Eye (tissue), 1 donor: Measurements from ENCODE around the gene TMEM231.

Source experiments
- DNase-seq: peaks from one replicate; pipeline ENCODE4 v3.0.0-alpha.2; 2015

TMEM231 gene

GRCh38 chr16:75529959-75530358, 26.1 kb downstream of the TMEM231 start:
- DNase-seq, result no peak

- DNase-seq, result no peak
Observed at GRCh38 chr16:75529056-75529905, 26.8 kb downstream of the TMEM231 start.

GRCh38 chr16:75527825-75528299, 28.2 kb downstream of the TMEM231 start:
- no peak for DNase-seq

- no peak for DNase-seq
Observed at GRCh38 chr16:75526032-75526790, 29.8 kb downstream of the TMEM231 start.

GRCh38 chr16:75519175-75519574, 36.9 kb downstream of the TMEM231 start:
- no peak for DNase-seq

- DNase-seq, result peak; percentile 84
Observed at GRCh38 chr16:75516189-75516966, 39.7 kb downstream of the TMEM231 start.

- no peak for DNase-seq
Observed at GRCh38 chr16:75514296-75514695, 41.8 kb downstream of the TMEM231 start.

GRCh38 chr16:75506574-75506973, 49.5 kb downstream of the TMEM231 start:
- no peak for DNase-seq

- no peak for DNase-seq
Observed at GRCh38 chr16:75506107-75506506, 49.9 kb downstream of the TMEM231 start.

GRCh38 chr16:75503801-75504200, 52.3 kb downstream of the TMEM231 start:
- no peak for DNase-seq

GRCh38 chr16:75502916-75503605, 53.0 kb downstream of the TMEM231 start:
- no peak for DNase-seq

GRCh38 chr16:75501820-75502219, 54.2 kb downstream of the TMEM231 start:
- peak; percentile 33 for DNase-seq

GRCh38 chr16:75501359-75501758, 54.7 kb downstream of the TMEM231 start:
- DNase-seq, result no peak

- DNase-seq, result peak; percentile 52
Observed at GRCh38 chr16:75498605-75499322, 57.3 kb downstream of the TMEM231 start.

- DNase-seq, result no peak
Observed at GRCh38 chr16:75497558-75497957, 58.5 kb downstream of the TMEM231 start.

GRCh38 chr16:75495076-75495674, 60.9 kb downstream of the TMEM231 start, which contains the start of gene CHST6:
CHST6 (minus strand) TSS chr16:75495441; CDS start chr16:75479828, 15,613 bp downstream.
- no peak for DNase-seq

GRCh38 chr16:75494661-75495075, 61.4 kb downstream of the TMEM231 start:
- DNase-seq, result peak; percentile 68

GRCh38 chr16:75494184-75494583, 61.9 kb downstream of the TMEM231 start:
- no peak for DNase-seq

- DNase-seq, result peak; percentile 47
Observed at GRCh38 chr16:75491876-75492275, 64.2 kb downstream of the TMEM231 start.

GRCh38 chr16:75488322-75488721, 67.7 kb downstream of the TMEM231 start:
- no peak for DNase-seq
